CD4-positive, alpha-beta T cell treated with Interferon gamma for 1 hour (primary cell): ENCODE results near the gene LOC101059915.
"Not testable (repeated sequence)": the region's sequence is repeated elsewhere in the genome, so short reads cannot be mapped to it uniquely, and the experiment has no call there.

Source experiments
- DNase-seq: peaks from one replicate; pipeline ENCODE4 v3.0.0-alpha.2; 2020

The LOC101059915 gene

GRCh38 chrX:71676068-71676795 is 8.9 kb downstream of the LOC101059915 start:
- DNase-seq = not testable (repeated sequence)

DNA sequence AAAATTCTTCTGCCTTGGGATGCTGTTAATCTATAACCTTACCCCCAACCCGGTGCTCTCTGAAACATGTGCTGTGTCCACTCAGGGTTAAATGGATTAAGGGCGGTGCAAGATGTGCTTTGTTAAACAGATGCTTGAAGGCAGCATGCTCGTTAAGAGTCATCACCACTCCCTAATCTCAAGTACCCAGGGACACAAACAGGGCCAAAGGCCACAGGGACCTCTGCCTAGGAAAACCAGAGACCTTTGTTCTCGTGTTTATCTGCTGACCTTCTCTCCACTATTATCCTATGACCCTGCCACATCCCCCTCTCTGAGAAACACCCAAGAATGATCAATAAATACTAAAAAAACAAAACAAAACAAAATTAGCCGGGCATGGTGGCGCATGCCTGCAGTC is 9.8 kb downstream of the LOC101059915 start:
- DNase-seq = not testable (repeated sequence)

- DNase-seq = no peak
Observed at GRCh38 chrX:71679575-71680207, 12.3 kb downstream of the LOC101059915 start.

DNA sequence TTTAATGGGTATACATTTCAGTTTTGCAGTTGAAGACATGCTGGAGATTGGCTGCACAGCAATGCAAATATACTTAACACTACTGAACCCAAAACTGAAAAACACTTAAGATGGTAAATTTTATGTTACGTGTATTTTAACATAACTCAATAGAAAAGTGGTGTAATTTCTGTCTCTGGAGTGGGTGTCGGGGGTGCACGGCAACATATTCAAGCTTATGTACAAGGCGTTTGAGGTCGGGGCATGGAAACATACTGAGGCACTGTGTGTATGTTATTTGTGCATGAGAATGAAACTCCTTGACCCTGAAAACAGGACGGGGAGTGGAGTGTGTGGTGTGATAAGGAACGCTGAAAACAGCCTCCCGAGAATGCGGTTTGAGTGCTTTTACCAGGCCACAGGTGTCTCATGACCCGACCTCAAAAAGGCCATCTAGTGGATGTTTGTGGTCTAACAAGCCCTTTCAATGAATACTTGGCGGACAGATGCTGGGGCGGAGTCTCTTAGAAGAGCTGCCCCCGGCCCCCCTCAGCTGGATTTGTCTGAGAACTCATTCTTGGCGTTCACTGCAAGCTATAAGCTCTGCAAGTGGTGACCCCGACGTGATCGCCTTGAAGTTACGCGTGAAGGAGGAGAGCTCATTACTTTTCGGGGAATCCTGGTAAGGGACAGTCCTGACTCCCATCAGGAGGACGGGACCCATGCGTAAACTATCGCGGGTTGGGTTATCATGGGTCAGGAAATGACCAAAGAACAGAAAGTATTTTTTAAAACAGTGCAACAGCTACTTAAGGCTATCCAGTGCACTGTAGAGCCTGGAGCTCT is 29.5 kb downstream of the LOC101059915 start:
- not testable (repeated sequence) for DNase-seq

DNA sequence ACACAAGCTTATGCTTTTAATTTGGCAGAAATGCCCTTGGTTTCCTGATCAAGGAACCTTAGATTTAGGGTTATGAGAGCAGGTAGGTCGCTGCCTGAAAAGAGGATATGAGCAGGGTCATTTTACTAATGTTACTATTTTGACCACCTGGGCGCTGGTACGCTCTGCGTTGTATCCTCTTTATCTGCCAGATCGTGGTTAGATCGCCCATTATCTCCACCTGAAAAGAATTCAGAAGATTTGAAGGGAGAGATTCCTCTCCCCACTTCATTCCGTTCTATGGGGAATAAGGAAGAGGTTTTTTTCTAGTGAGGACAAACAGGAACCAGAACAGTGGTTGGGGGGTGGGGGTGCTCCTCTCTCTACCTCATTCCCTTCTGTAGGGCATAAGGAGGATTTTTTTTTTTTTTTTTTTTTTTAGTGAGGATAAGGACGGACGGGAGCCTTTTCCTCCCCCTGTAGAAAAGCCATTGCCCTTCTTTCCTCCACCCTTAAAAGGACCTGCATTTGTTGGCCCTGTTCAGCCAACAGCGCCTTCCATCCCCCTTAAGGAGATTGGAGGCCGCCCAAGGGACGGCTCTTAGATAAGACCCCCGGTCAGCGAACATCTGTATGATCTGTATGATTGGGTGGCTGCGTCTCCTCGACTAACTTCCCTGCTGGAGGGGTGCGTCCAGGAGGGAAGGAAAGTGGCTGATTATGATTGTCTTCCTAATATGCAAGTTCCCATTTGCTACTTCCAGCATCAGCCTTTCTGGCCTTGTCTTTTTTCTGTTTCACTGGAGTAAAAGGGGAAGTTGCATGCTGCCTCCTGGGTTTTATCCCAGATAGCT is 30.3 kb downstream of the LOC101059915 start:
- not testable (repeated sequence) for DNase-seq

- not testable (repeated sequence) for DNase-seq
Observed at GRCh38 chrX:71698299-71699022, 31.1 kb downstream of the LOC101059915 start.

DNA sequence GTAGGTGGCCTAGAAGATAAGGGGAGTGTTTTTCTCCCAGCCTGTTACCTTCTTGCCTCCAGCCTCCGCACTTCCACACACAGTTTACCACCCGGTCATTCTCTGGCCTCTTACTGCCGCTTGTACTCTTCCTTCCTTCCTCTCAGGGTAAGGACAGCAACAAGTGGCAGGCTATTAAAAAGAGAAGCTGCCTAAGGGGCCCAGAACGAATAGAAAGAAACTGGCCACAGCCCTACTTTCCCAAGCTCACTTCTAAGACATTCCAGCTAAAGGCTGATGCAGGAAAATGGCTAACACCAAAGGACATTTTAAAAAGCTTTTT is 31.6 kb downstream of the LOC101059915 start:
- DNase-seq = not testable (repeated sequence)

GRCh38 chrX:71702853-71703252 is 35.5 kb downstream of the LOC101059915 start:
- DNase-seq = not testable (repeated sequence)

GRCh38 chrX:71714064-71714463 is 46.7 kb downstream of the LOC101059915 start:
- DNase-seq = not testable (repeated sequence)

DNA sequence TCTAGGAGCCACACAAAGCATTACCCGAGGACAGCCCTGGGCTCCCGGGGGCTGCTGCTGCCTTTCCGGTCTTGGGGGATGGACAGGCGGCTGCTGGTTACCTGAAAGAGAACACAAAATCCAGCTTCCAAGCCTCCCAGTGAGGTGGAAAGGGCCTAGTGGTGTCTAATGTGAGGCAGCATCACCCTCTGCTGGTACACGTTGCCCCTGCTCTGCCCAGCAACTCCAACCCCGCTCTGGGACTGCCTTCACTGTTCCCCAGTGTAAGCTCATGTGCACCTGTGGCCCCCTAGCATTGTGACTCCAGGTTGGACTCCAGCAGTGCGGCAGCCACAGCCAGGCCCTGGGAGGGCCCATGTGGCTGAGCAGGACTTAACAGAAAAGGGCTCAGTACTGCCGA is 48.2 kb downstream of the LOC101059915 start:
- not testable (repeated sequence) for DNase-seq

DNA sequence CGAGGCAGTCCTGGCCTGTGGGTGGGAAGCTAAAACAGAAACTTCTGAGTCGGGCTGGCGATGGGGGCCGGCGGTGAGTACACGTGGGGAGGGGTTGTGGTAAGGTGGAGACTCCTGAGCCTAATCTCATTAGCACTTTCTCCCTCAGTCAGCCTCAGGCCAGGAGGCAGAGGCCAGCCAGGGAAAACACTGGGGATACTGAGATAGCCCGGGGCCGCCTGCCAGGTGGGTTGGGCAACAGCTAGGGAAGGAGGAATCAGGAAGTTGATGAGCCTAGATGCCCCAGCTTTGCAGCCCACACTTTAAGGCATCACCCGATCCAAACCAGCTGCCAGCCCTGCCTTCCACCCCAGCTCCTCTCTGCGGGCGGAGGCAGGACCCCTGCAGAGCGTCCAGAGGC is 49.0 kb downstream of the LOC101059915 start:
- DNase-seq = not testable (repeated sequence)

- DNase-seq = not testable (repeated sequence)
Observed at GRCh38 chrX:71718185-71718584, 50.8 kb downstream of the LOC101059915 start, which contains the start of gene CXorf49. CXorf49 (minus strand) TSS chrX:71718285; CDS start chrX:71718151, 134 bp downstream.

GRCh38 chrX:71719195-71719594 is 51.8 kb downstream of the LOC101059915 start:
- not testable (repeated sequence) for DNase-seq

DNA sequence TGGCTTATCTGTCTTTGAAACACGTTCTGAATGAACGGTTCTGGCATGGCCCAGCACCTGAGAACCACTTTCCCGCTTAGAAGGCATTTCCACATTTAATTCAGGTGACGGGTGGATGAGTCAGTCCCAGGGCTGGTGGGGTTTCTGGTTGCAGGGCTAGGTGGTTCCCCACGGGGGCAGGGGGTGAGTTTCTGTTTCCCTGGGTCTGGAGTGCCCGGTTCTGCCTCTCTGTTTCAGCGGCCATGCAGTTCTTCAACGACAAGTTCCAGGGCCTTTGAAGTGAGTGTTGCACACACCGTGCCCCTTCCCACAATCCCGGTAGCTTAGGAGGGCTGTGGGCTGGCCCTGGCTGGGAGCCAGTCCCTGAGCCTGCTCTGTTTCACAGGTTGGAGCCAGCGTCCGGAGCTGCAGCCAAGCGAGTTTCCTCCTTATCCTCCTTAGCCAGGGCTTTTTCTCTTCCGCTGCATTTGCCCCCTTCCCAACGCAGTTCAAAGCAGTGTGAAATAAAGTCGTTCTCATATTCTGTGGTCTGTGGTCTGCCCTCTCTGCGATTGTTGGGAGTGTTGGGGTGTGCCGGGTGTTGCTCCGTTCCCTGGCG is 53.0 kb downstream of the LOC101059915 start:
- not testable (repeated sequence) for DNase-seq
